Thyroid gland (tissue), 4 donors: Measurements from ENCODE around the gene CPTP. TPM values are rescaled to one million over a fixed set of nuclear protein-coding genes. Genes with fewer than 3 reads are reported as not detected.

Experiments
- DNase-seq, 2 donors: peaks; one replicate each; pipeline ENCODE4 v3.0.0-alpha.2; 2019
- H3K27ac ChIP-seq, 3 donors: fragments of 200-600 bp; sonication (generic); 1 replicate in 2 of 3; 2 replicates in 1 of 3; pipeline ENCODE4 v1.5.1; 2016 to 2019; ENCODE audit warnings: mild to moderate bottlenecking in 1 of 3, moderate library complexity in 1 of 3
- H3K27me3 ChIP-seq: fragments of 200-600 bp; sonication (generic); one replicate; pipeline ENCODE4 v1.5.1; 2019
- H3K36me3 ChIP-seq, 2 donors: fragments of 200-600 bp; sonication (generic); one replicate each; pipeline ENCODE4 v1.5.1; 2016 to 2019
- H3K4me1 ChIP-seq, 2 donors: fragments of 200-600 bp; sonication (generic); one replicate each; pipeline ENCODE4 v1.5.1; 2017 to 2019
- H3K4me3 ChIP-seq, 3 donors: fragments of 200-600 bp; sonication (generic); replicated peaks in 1 of 3; 1 replicate in 2 of 3; 2 replicates in 1 of 3; pipeline ENCODE4 v1.5.1; 2016; ENCODE audit warnings: mild to moderate bottlenecking in 1 of 3
- H3K9me3 ChIP-seq: fragments of 200-600 bp; sonication (generic); one replicate; pipeline ENCODE4 v1.5.1; 2017
- POLR2A ChIP-seq, 2 donors: fragments of 450-650 bp; IDR thresholded peaks; one replicate each; pipeline ENCODE4 v1.6.1; 2017; ENCODE audit warnings: antibody characterized with exemption in 2 of 2, mild to moderate bottlenecking in 2 of 2, moderate library complexity in 1 of 2
- WGBS, 2 donors: methylation state at CpG; one replicate each; pipeline ENCODE4 v1.1.5; 2017; 5-methylcytosine and 5-hydroxymethylcytosine counted together
- intact Hi-C: fragments of 100-400 bp; cut with DNase I; formaldehyde crosslinking; loops from one replicate; pipeline ENCODE4 v1.15.1; 2023
- total RNA-seq, 4 donors: library from RNA; depleted of rRNA; stranded (reverse); fragments of >200 nt; gene quantifications; one replicate each; pipeline ENCODE4 v1.2.3, GENCODE V29; 2016
- TF ChIP-seq, protein P1 (sequence below), 6 experiments: fragments of 200-600 bp in 3 of 6; fragments of 450-650 bp in 3 of 6; sonication (generic) in 3 of 6; IDR thresholded peaks; one replicate each; pipeline ENCODE4 v1.5.1; 2016 to 2019; ENCODE audit warnings: antibody characterized with exemption in 6 of 6, mild to moderate bottlenecking in 2 of 6, inconsistent platforms in 1 of 6, moderate library complexity in 1 of 6

CPTP gene
- total RNA-seq, 4 donors from 2014 or later, result 16.7 to 37.3 (median 24.3) TPM

DNA sequence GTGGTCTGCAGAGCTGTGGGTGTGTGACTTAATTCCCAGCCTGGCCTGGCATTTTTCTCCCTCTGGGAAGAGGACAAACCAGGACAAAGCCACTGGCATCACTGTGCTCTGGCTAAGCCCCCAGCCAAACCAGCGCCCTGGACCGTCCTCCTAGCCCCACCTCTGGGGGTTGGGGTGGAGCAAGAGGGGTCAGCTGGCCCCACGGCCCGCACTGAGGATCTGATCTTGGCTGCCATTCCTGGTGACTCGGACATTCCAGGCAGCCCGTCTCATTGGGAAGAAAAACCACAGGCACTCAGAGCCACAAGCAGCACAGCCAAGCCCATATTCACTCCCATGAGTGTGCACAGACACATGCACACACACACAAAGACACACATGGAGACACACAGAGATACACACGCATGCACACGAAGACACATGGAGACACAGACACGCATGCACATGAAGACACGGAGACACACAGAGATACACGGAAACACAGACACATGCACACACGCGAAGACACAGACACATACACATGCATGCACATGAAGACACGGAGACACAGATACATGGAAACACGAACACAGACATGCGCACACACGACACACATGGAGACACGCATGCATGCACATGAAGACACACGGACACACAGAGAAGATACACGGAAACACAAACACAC lies 36.0 kb downstream of the CPTP start:
- no peak overlapping the region for H3K4me3 ChIP-seq
- no peak for TF ChIP-seq POLR2A (IDR thresholded peaks at IDR 0.05)
- TF ChIP-seq, protein P1, sequence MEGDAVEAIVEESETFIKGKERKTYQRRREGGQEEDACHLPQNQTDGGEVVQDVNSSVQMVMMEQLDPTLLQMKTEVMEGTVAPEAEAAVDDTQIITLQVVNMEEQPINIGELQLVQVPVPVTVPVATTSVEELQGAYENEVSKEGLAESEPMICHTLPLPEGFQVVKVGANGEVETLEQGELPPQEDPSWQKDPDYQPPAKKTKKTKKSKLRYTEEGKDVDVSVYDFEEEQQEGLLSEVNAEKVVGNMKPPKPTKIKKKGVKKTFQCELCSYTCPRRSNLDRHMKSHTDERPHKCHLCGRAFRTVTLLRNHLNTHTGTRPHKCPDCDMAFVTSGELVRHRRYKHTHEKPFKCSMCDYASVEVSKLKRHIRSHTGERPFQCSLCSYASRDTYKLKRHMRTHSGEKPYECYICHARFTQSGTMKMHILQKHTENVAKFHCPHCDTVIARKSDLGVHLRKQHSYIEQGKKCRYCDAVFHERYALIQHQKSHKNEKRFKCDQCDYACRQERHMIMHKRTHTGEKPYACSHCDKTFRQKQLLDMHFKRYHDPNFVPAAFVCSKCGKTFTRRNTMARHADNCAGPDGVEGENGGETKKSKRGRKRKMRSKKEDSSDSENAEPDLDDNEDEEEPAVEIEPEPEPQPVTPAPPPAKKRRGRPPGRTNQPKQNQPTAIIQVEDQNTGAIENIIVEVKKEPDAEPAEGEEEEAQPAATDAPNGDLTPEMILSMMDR (IDR thresholded peaks at IDR 0.05), result no peak
- intact Hi-C loops, result no loop called here
- no peaks in the 10 kb centered on the region for H3K27me3 ChIP-seq
- H3K27ac ChIP-seq, result peak overlapping the region in 2 of 3 donors; percentile 86 to 87
- peak in 1 of 2 donors; percentile 47 for DNase-seq
- no peaks in the 10 kb centered on the region for H3K36me3 ChIP-seq
- H3K4me1 ChIP-seq, result peaks cover 40 to 59% of the 10 kb centered on the region in 2 donors
- WGBS, 2 donors, result 71 to 76% methylated on average over 17 to 19 of the region's 20 CpGs
- no peaks in the 10 kb centered on the region for H3K9me3 ChIP-seq

DNA sequence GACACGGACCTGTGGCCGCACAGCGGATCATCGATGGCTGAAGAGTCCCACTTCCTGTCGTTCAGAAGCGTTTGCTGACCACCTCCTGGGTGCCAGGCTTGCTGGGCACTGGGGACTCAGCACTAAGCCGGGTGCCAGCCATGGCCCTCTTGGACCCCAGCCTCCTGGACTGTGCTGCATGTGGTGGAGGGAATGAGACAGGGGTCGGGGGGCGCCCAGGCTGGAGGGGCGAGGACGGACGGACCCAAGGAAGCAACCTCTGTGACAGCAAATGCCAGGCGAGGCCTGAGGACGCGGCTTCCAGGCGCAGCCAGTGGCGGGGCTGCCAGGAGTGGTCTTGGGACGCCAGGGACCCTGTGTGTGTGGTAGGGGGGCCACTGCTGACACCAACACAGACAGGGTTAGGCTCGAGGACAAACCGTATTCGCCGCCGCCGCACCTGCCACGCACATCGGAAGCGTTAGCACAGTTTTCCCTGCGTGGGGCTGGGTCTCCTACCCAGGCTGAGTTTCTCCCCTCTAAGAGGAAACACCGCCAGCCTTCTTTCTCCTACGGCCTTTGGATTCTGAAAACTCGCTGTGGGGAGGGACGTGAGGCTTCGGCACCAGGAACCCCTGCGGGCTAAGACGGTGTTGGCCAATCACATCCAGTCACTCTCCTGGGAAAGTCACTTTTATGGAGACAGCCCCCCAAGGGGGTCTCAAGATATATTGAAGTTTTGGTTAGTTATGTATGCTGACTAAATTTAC lies 36.8 kb downstream of the CPTP start:
- no peak for DNase-seq
- TF ChIP-seq POLR2A (IDR thresholded peaks at IDR 0.05), result no peak
- TF ChIP-seq, protein P1 (IDR thresholded peaks at IDR 0.05), result no peak
- 79% methylated on average over 27 of the region's 35 CpGs for WGBS, 2 donors
- no peak overlapping the region for H3K4me3 ChIP-seq
- no peaks in the 10 kb centered on the region for H3K9me3 ChIP-seq
- no peaks in the 10 kb centered on the region for H3K36me3 ChIP-seq
- intact Hi-C loops, result no loop called here
- peak overlapping the region in 1 of 3 donors; percentile 44 for H3K27ac ChIP-seq
- H3K4me1 ChIP-seq, result peaks cover 34 to 51% of the 10 kb centered on the region in 2 donors
- H3K27me3 ChIP-seq, result no peaks in the 10 kb centered on the region

DNA sequence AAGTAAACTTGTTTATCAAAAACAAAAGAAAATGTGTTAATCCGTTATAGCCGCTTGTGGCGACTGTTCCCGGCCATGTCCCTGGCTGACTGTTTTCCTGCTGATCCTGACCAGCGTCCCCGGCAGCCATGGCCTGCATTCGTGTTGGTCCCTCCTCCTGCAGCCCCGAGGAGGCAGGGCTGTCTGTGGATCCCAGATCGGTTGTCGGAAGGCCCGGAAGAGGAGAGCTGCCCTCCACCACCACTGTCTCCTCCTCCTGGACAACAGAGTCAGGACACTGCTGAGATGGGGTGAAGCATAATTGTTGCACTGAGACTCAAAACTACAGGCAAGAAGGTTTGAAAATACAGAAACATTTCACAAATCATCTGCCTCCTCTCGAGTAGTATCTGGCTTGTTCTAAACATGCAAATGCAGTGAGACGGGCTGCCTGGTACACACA lies 37.4 kb downstream of the CPTP start:
- H3K36me3 ChIP-seq, result no peaks in the 10 kb centered on the region
- H3K4me1 ChIP-seq, result peaks cover 28 to 45% of the 10 kb centered on the region in 2 donors
- no peaks in the 10 kb centered on the region for H3K9me3 ChIP-seq
- DNase-seq, result no peak
- intact Hi-C loops, result no loop called here
- no peak overlapping the region for H3K4me3 ChIP-seq
- peak overlapping the region in 1 of 3 donors; percentile 44 for H3K27ac ChIP-seq
- WGBS, 2 donors, result 28 to 30% methylated on average over 9 to 13 of the region's 13 CpGs
- no peak for TF ChIP-seq POLR2A (IDR thresholded peaks at IDR 0.05)
- TF ChIP-seq, protein P1 (IDR thresholded peaks at IDR 0.05), result no peak
- H3K27me3 ChIP-seq, result no peaks in the 10 kb centered on the region

DNA sequence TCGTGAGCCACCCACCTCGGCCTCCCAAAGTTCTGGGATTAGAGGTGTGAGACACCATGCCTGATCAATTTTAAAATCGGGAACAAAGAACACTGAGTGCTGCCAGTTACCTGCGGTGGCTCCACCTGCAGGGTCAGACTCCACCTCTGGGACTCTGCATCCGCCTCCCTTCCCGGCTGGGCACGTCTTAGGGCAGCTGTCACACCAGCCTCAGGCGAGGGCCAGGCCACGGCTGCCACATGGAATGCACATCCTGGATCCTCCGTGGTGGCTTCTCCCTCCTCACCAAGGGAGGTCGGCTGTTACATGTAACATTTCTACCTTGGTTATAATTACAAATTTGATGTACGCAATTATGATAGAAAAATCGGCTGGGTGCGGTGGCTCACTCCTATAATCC lies 39.7 kb downstream of the CPTP start:
- Histone ChIP-seq H3K36me3 (no peaks in the 10 kb centered on the region), H3K4me1 (peaks cover 10 to 23% of the 10 kb centered on the region in 2 donors), H3K4me3 (no peak overlapping the region), H3K9me3 (no peaks in the 10 kb centered on the region), H3K27me3 (no peaks in the 10 kb centered on the region), H3K27ac (no peak overlapping the region)
- intact Hi-C loops, result no loop called here
- no peak for DNase-seq
- TF ChIP-seq, protein P1 (IDR thresholded peaks at IDR 0.05), result no peak
- no peak for TF ChIP-seq POLR2A (IDR thresholded peaks at IDR 0.05)
- 81% methylated on average over 12 to 14 of the region's 14 CpGs for WGBS, 2 donors
